Measurements from ENCODE around the gene CHST11.

The CHST11 gene

GRCh38 chr12:104453133-104453532, 3.6 kb upstream of the CHST11 start:
- H3K27ac ChIP-seq (ENCODE audit: extremely low read depth, low read depth, low read length): no peak overlapping the region
- ChIA-PET POLR2A (no interaction called here), CTCF (no interaction called here)
- H3K4me1 ChIP-seq (ENCODE audit: control insufficient read depth, insufficient read depth, low read length): peaks cover 5% of the 10 kb centered on the region; the same call in 1 of the 2 replicates
- no peak overlapping the region for H3K4me3 ChIP-seq (ENCODE audit: low read depth, low read length)
- TF ChIP-seq ZNF830 (tag by site-specific recombination; IDR thresholded peaks at IDR 0.05; ENCODE audit: low read depth) (no peak), ZNF776 (tag by site-specific recombination; IDR thresholded peaks at IDR 0.05; ENCODE audit: borderline replicate concordance) (no peak), ZNF366 (tag by site-specific recombination; conservative IDR thresholded peaks at IDR 0.05) (peak; percentile 94), ZNF292 (tag by site-specific recombination; IDR thresholded peaks at IDR 0.05; ENCODE audit: borderline replicate concordance, low read depth) (no peak), HOXA7 (CRISPR knock-in tag; IDR thresholded peaks at IDR 0.05; ENCODE audit: borderline replicate concordance) (no peak), PRDM1 (tag by site-specific recombination; IDR thresholded peaks at IDR 0.05) (peak; percentile 100)
- H3K9me3 ChIP-seq (ENCODE audit: control insufficient read depth, insufficient read depth, low read depth, low read length): no peaks in the 10 kb centered on the region
- H3K36me3 ChIP-seq (ENCODE audit: control insufficient read depth in 2 of 2, insufficient read depth in 1 of 2, low read length in 2 of 2): no peaks in the 10 kb centered on the region

GRCh38 chr12:104454997-104455396, 1.8 kb upstream of the CHST11 start:
- H3K36me3 ChIP-seq (ENCODE audit: control insufficient read depth in 2 of 2, insufficient read depth in 1 of 2, low read length in 2 of 2): no peaks in the 10 kb centered on the region
- no peak overlapping the region for H3K27ac ChIP-seq (ENCODE audit: extremely low read depth, low read depth, low read length)
- TF ChIP-seq EGR2 (tag by site-specific recombination; IDR thresholded peaks at IDR 0.05; ENCODE audit: low read depth) (peak; percentile 10; the same call in 1 of the 2 replicates), GLIS1 (tag by site-specific recombination; IDR thresholded peaks at IDR 0.05) (0 out of 2 replicates have a peak, but pooled peaks have one; percentile 18), ZNF830 (tag by site-specific recombination; IDR thresholded peaks at IDR 0.05; ENCODE audit: low read depth) (no peak), ZNF394 (tag by site-specific recombination; IDR thresholded peaks at IDR 0.05; ENCODE audit: borderline replicate concordance) (no peak), GLIS2 (tag by site-specific recombination; IDR thresholded peaks at IDR 0.05) (no peak), PRDM4 (tag by site-specific recombination; IDR thresholded peaks at IDR 0.05) (no peak), PRDM1 (tag by site-specific recombination; IDR thresholded peaks at IDR 0.05) (no peak), ZFHX2 (tag by site-specific recombination; conservative IDR thresholded peaks at IDR 0.05) (peak; percentile 30; the same call in 1 of the 2 replicates), ZNF555 (tag by site-specific recombination; conservative IDR thresholded peaks at IDR 0.05) (no peak)
- H3K4me3 ChIP-seq (ENCODE audit: low read depth, low read length): no peak overlapping the region
- ChIA-PET CTCF (interaction anchor here (1.0 to 6.6 kb wide), 2 partner anchors 74 to 524 kb away, joined by 4 to 33 read pairs; no protein-coding TSS in a partner anchor), POLR2A (no interaction called here)
- H3K9me3 ChIP-seq (ENCODE audit: control insufficient read depth, insufficient read depth, low read depth, low read length): no peaks in the 10 kb centered on the region
- peaks cover 5% of the 10 kb centered on the region; the same call in 1 of the 2 replicates for H3K4me1 ChIP-seq (ENCODE audit: control insufficient read depth, insufficient read depth, low read length)

- ChIA-PET POLR2A (interaction anchor here (1.0 to 1.8 kb wide), 5 partner anchors 14 to 530 kb away, joined by 3 to 7 read pairs (median 4); partner anchors contain the start of gene NOPCHAP1), CTCF (interaction anchor here (0.6 to 6.6 kb wide), 6 partner anchors 10 to 524 kb away, joined by 3 to 33 read pairs (median 3); no protein-coding TSS in a partner anchor)
- TF ChIP-seq ZNF416 (tag by site-specific recombination; IDR thresholded peaks at IDR 0.05): no peak
- TF ChIP-seq PRDM10 (tag by site-specific recombination; IDR thresholded peaks at IDR 0.05): peak; percentile 86
- peaks cover 5% of the 10 kb centered on the region; the same call in 1 of the 2 replicates for H3K4me1 ChIP-seq (ENCODE audit: control insufficient read depth, insufficient read depth, low read length)
- no peaks in the 10 kb centered on the region for H3K9me3 ChIP-seq (ENCODE audit: control insufficient read depth, insufficient read depth, low read depth, low read length)
- no peaks in the 10 kb centered on the region for H3K36me3 ChIP-seq (ENCODE audit: control insufficient read depth in 2 of 2, insufficient read depth in 1 of 2, low read length in 2 of 2)
- H3K4me3 ChIP-seq (ENCODE audit: low read depth, low read length): peak overlapping the region; percentile 83
- no peak overlapping the region; the same call in 1 of the 2 replicates for H3K27ac ChIP-seq (ENCODE audit: extremely low read depth, low read depth, low read length)
These were observed 951 bp upstream of the CHST11 start for GRCh38 chr12:104455578-104456416.

Measured in HEK293 (cell line).